ENCODE results near the gene DIPK1A. TPM values are rescaled to one million over a fixed set of nuclear protein-coding genes. Genes with fewer than 3 reads are reported as not detected.
A peak's percentile ranks its signal among the peaks of the same experiment; 100 is the strongest.

The DIPK1A gene
- total RNA-seq, 2 donors from 2014 or later = 14.3 to 14.4 TPM

DNA sequence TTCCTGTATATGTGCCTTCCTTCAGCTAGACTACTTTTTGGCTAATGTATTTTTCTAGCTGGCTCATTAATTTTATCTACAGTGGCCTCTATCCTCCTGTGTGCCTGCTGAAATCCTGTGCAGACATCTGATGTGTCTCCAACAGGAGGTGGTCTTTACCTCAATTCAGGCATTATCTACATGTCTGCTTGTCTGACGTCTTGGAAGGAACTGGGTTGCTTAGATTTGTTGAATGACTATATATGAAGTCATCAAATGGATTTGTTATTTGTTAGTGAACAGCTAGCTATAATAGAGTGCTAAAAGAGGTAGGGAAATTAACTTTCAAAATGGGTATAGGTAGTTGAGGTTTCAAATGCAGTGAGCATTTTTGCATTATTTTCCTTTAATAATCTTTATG is 122.7 kb downstream of the DIPK1A start:
- peaks cover 5% of the 10 kb centered on the region for H3K36me3 ChIP-seq
- TF ChIP-seq CTCF (IDR thresholded peaks at IDR 0.05) = no peak
- no peak overlapping the region for H3K27ac ChIP-seq
- H3K4me1 ChIP-seq = peaks cover 8% of the 10 kb centered on the region
- DNase-seq = no peak
- intact Hi-C loops (cut with DNase I) = no loop called here
- no peak overlapping the region for H3K9ac ChIP-seq (ENCODE audit: low read depth in 2 of 2, low read length in 2 of 2)
- no peaks in the 10 kb centered on the region for H3K9me3 ChIP-seq
- H3K4me3 ChIP-seq = no peak overlapping the region
- H3K27me3 ChIP-seq = no peaks in the 10 kb centered on the region

DNA sequence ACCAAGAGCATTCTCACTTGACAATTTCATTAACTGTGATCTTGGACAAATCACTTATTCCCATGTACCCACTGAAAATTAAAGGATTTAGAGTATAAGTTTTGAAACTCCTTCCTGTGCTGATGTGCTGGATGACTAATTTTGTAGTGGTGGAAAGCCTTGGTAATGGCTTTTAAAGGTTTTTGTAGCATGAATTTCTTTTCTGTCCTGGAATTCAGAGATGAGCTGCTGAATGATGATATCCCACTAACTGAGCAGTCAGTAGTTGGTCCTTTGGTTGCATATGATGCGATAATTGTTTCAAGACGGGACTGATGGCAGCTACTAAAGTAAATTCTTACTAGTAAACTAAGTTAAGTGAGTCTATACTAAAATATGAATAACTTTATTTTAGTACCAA is 124.2 kb downstream of the DIPK1A start:
- H3K9me3 ChIP-seq = no peaks in the 10 kb centered on the region
- no peak for DNase-seq
- peaks cover 10% of the 10 kb centered on the region for H3K4me1 ChIP-seq
- intact Hi-C loops (cut with DNase I) = no loop called here
- H3K27ac ChIP-seq = no peak overlapping the region
- H3K36me3 ChIP-seq = peaks cover 5% of the 10 kb centered on the region
- no peak overlapping the region for H3K9ac ChIP-seq (ENCODE audit: low read depth in 2 of 2, low read length in 2 of 2)
- H3K27me3 ChIP-seq = no peaks in the 10 kb centered on the region
- no peak overlapping the region for H3K4me3 ChIP-seq
- TF ChIP-seq CTCF (IDR thresholded peaks at IDR 0.05) = no peak

DNA sequence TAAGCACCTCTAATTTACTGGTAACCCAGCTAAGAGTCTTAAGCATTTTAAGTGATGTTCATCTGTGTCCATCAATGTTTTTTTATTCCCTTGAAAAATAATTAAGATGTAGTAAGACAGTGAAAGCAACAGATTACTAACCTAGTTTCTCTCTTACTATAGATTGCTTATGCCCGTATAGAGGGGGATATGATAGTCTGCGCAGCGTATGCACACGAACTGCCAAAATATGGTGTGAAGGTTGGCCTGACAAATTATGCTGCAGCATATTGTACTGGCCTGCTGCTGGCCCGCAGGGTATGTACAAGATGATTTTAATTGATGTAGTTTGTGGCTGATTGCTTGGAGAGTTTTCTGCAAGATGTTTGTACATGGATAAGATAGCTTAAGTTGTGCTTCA is 126.6 kb downstream of the DIPK1A start:
- Histone ChIP-seq H3K27me3 (no peaks in the 10 kb centered on the region), H3K27ac (no peak overlapping the region), H3K36me3 (no peaks in the 10 kb centered on the region), H3K9ac (ENCODE audit: low read depth in 2 of 2, low read length in 2 of 2) (peak overlapping the region in 1 of 2 donors; percentile 51), H3K4me1 (peaks cover 10% of the 10 kb centered on the region), H3K9me3 (no peaks in the 10 kb centered on the region), H3K4me3 (no peak overlapping the region)
- no peak for TF ChIP-seq CTCF (IDR thresholded peaks at IDR 0.05)
- DNase-seq = no peak
- intact Hi-C loops (cut with DNase I) = no loop called here

GRCh38 chr1:92833840-92834239 is 127.4 kb downstream of the DIPK1A start:
- H3K4me3 ChIP-seq = peak overlapping the region; percentile 83
- H3K4me1 ChIP-seq = peaks cover 10% of the 10 kb centered on the region
- intact Hi-C loops (cut with DNase I) = no loop called here
- H3K27me3 ChIP-seq = no peaks in the 10 kb centered on the region
- H3K36me3 ChIP-seq = no peaks in the 10 kb centered on the region
- TF ChIP-seq CTCF (IDR thresholded peaks at IDR 0.05) = no peak
- no peak for DNase-seq
- no peaks in the 10 kb centered on the region for H3K9me3 ChIP-seq
- H3K9ac ChIP-seq (ENCODE audit: low read depth in 2 of 2, low read length in 2 of 2) = peak overlapping the region; percentile 8 to 51
- no peak overlapping the region for H3K27ac ChIP-seq

GRCh38 chr1:92832537-92833114 is 128.6 kb downstream of the DIPK1A start:
- no peak for TF ChIP-seq CTCF (IDR thresholded peaks at IDR 0.05)
- H3K9me3 ChIP-seq = no peaks in the 10 kb centered on the region
- intact Hi-C loops (cut with DNase I) = no loop called here
- H3K27ac ChIP-seq = peak overlapping the region; percentile 77
- DNase-seq = no peak
- H3K9ac ChIP-seq (ENCODE audit: low read depth in 2 of 2, low read length in 2 of 2) = peak overlapping the region; percentile 92 to 99
- H3K4me1 ChIP-seq = peaks cover 10% of the 10 kb centered on the region
- no peaks in the 10 kb centered on the region for H3K27me3 ChIP-seq
- H3K36me3 ChIP-seq = no peaks in the 10 kb centered on the region
- peak overlapping the region; percentile 83 for H3K4me3 ChIP-seq

All from colonic mucosa (tissue), 4 donors.